ENCODE results near the gene C1QTNF2. TPM values are rescaled to one million over a fixed set of nuclear protein-coding genes. Genes with fewer than 3 reads are reported as not detected.

Gene C1QTNF2
- total RNA-seq, 4 donors from 2014 or later, result 1.1 TPM; not detected in 2

DNA sequence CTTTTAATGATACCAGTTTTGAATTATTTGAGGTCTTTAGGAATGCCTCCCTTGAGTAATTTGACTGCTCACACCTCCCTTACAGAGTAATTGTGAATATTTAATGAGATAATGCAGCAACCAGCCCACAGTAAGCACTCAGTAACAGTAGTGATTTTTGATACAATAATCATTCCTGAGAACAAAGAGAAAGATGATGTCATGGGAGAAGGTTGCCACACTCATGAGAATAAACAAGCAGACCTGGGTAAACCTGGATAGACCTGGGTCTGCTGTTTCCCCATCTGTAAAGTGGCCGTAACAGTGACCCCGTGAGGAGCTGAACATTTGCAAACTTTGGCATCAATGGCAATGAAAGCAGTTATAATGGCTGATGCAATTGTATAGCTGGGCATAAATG lies 4.2 kb downstream of the C1QTNF2 start:
- TF ChIP-seq, protein P1, sequence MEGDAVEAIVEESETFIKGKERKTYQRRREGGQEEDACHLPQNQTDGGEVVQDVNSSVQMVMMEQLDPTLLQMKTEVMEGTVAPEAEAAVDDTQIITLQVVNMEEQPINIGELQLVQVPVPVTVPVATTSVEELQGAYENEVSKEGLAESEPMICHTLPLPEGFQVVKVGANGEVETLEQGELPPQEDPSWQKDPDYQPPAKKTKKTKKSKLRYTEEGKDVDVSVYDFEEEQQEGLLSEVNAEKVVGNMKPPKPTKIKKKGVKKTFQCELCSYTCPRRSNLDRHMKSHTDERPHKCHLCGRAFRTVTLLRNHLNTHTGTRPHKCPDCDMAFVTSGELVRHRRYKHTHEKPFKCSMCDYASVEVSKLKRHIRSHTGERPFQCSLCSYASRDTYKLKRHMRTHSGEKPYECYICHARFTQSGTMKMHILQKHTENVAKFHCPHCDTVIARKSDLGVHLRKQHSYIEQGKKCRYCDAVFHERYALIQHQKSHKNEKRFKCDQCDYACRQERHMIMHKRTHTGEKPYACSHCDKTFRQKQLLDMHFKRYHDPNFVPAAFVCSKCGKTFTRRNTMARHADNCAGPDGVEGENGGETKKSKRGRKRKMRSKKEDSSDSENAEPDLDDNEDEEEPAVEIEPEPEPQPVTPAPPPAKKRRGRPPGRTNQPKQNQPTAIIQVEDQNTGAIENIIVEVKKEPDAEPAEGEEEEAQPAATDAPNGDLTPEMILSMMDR (IDR thresholded peaks at IDR 0.05), result no peak
- no peak for TF ChIP-seq POLR2A (IDR thresholded peaks at IDR 0.05)
- H3K4me1 ChIP-seq, result peaks cover 0 to 10% of the 10 kb centered on the region in 2 donors

DNA sequence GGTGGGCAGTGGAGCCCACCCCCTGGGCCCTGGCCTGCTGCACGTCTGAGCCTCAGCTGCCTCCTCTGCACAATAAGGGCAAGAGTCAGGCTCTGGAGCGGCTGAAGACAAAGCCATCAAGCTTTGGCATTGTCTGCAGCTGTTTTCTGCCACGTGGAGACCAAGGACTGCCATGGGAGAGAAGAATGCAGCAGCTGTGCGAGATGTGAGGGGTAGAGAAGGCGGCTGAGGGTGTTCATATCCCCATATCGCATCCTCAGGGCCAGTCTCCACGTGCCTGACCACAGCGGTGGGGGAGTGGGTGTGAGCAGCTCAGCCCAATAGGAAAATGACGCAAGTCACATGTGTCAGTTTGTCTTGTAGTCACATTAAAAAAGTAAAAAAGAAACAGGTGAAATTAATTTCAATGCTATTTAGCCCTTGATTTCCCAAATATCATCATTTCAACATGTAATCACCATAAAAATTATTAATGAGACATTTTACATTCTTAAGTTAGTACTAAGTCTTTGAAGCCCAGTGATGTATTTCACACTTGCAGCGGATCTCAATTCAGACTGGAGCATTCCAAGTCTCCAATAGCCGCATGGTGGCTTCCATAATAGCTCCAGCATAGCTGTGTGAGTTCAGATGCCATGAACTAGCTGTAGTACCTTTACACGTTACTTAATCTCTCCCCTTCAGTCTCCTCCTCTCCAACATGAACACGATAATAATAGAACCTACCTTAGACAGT lies 6.6 kb downstream of the C1QTNF2 start:
- 77 to 81% methylated on average over 13 of the region's 13 CpGs for WGBS, 2 donors
- Histone ChIP-seq H3K27ac (peak overlapping the region in 2 of 3 donors; percentile 34 to 55), H3K36me3 (no peaks in the 10 kb centered on the region), H3K27me3 (no peaks in the 10 kb centered on the region), H3K4me1 (peaks cover 4 to 19% of the 10 kb centered on the region in 2 donors), H3K9me3 (no peaks in the 10 kb centered on the region), H3K4me3 (replicated peaks in 1 of 3) (no peak overlapping the region)
- TF ChIP-seq POLR2A (IDR thresholded peaks at IDR 0.05), result no peak
- TF ChIP-seq, protein P1 (IDR thresholded peaks at IDR 0.05), result no peak
- no peak for DNase-seq
- intact Hi-C loops (cut with DNase I), result no loop called here

More for the DNA sequence above, 4.2 kb downstream of the C1QTNF2 start:
- intact Hi-C loops (cut with DNase I), result no loop called here
- H3K27me3 ChIP-seq, result no peaks in the 10 kb centered on the region
- no peaks in the 10 kb centered on the region for H3K9me3 ChIP-seq
- WGBS, 2 donors, result 92 to 94% methylated on average over 2 of the region's 2 CpGs
- H3K36me3 ChIP-seq, result no peaks in the 10 kb centered on the region
- H3K4me3 ChIP-seq (replicated peaks in 1 of 3), result no peak overlapping the region
- no peak for DNase-seq
- no peak overlapping the region for H3K27ac ChIP-seq

DNA sequence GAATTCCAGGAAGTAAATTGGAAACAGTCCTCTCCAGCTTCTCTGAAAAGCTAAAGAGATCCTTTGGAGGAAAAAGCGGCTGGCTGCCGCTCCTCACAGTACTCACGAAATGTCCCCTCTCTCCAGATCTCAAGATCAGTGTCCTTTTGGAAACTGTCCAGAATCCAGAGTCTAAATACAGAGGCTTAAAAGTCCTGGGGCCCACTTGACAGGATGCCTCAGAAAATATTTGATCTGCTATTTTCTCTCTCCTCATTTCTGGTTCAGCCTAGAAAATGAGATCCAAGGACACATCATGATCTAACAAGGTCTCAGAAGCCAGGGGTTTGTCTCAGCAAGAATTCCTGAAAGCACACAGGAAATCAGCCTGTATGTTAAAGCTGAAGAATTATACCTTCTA lies 7.2 kb downstream of the C1QTNF2 start:
- peak overlapping the region; percentile 31 to 55 (median 34) for H3K27ac ChIP-seq

DNA sequence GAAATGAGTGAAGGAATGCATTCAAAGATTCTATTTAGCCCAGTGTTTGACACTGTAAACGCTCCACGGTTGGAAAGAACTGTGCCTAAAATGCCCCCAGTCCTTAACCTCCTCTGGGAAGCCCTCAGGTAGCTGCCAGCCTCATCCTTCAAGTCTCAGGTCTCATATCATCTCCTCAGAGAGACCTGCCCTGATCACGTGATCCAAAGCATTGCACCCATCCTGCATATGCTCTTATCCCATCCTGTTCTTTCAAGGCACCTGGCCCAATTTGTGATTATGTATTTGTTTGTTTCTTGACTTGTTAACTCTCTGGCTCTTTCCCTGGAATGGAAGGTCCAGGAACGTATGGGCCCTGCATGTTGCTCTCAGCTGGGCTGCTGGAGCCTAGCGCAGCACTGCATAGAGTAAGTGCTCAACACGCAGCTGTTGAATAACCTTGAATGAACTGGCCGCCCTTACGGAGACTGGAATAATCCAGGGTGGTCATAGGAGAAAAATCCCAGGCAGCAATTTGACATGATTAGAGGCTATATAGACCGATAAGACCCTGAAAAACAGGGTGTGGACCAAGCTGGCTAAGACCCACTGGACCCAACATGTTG lies 8.7 kb downstream of the C1QTNF2 start:
- Histone ChIP-seq H3K36me3 (no peaks in the 10 kb centered on the region), H3K27ac (no peak overlapping the region), H3K4me3 (replicated peaks in 1 of 3) (no peak overlapping the region), H3K27me3 (no peaks in the 10 kb centered on the region), H3K9me3 (no peaks in the 10 kb centered on the region), H3K4me1 (peaks cover 4 to 19% of the 10 kb centered on the region in 2 donors)
- 81% methylated on average over 9 of the region's 9 CpGs for WGBS, 2 donors
- intact Hi-C loops (cut with DNase I), result no loop called here
- TF ChIP-seq, protein P1 (IDR thresholded peaks at IDR 0.05), result no peak
- TF ChIP-seq POLR2A (IDR thresholded peaks at IDR 0.05), result no peak
- no peak for DNase-seq

More for the DNA sequence above, 7.2 kb downstream of the C1QTNF2 start:
- DNase-seq, result peak; percentile 12 to 24
- intact Hi-C loops (cut with DNase I), result no loop called here
- H3K4me1 ChIP-seq, result peaks cover 4 to 19% of the 10 kb centered on the region in 2 donors
- no peak for TF ChIP-seq POLR2A (IDR thresholded peaks at IDR 0.05)
- H3K9me3 ChIP-seq, result no peaks in the 10 kb centered on the region
- H3K27me3 ChIP-seq, result no peaks in the 10 kb centered on the region
- 19 to 24% methylated on average over 3 of the region's 3 CpGs for whole genome bisulfite sequencing, 2 donors
- no peaks in the 10 kb centered on the region for H3K36me3 ChIP-seq
- H3K4me3 ChIP-seq (replicated peaks in 1 of 3), result no peak overlapping the region

DNA sequence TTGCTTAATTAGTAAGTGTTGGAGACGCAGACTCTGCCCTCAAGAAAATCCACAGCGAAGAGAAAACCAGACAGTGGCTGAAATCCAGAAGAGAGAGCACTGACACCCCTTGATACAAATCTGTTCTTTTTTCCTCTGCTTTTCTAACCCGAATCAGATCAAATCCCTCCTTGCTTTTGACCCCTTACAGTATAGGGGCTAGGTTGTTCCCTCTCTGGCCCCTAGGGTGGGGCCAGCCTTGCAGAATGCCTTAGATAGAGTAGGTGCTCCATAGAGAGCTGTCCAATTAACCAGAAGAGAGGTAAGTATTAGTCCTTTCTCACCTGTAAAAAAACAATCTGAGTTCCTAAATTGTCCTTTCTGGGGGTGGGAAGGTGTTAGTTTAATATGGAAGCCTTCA lies 10.1 kb downstream of the C1QTNF2 start:
- WGBS, 2 donors, result 85 to 86% methylated on average over 3 of the region's 3 CpGs
- no peaks in the 10 kb centered on the region for H3K9me3 ChIP-seq
- TF ChIP-seq POLR2A (IDR thresholded peaks at IDR 0.05), result no peak
- TF ChIP-seq, protein P1 (IDR thresholded peaks at IDR 0.05), result no peak
- no peaks in the 10 kb centered on the region for H3K36me3 ChIP-seq
- DNase-seq, result no peak
- no peak overlapping the region for H3K4me3 ChIP-seq (replicated peaks in 1 of 3)
- H3K4me1 ChIP-seq, result peaks cover 4 to 19% of the 10 kb centered on the region in 2 donors
- intact Hi-C loops (cut with DNase I), result no loop called here
- H3K27ac ChIP-seq, result peak overlapping the region in 1 of 3 donors; percentile 37
- H3K27me3 ChIP-seq, result no peaks in the 10 kb centered on the region

Measured in thyroid gland (tissue), 4 donors.